GOT3 (cell line): ENCODE data around the gene ZBTB17.
A peak's percentile ranks its signal among the peaks of the same experiment; 100 is the strongest.
"Not testable (repeated sequence)": the region's sequence is repeated elsewhere in the genome, so short reads cannot be mapped to it uniquely, and the experiment has no call there.

Experiments used
- DNase-seq: peaks from one replicate; lab custom pipeline; 2025; ENCODE audit warnings: mixed read lengths; lab: John Stamatoyannopoulos, UW

The ZBTB17 gene

GRCh38 chr1:15975805-15976680 lies at the start of gene ZBTB17:
Gene ZBTB17 (minus strand): TSS chr1:15976101. CDS start chr1:15948495, 27,606 bp downstream.
- peak; percentile 74 for DNase-seq

GRCh38 chr1:16023050-16023653 lies 47.3 kb upstream of the ZBTB17 start:
- no peak for DNase-seq

- no peak for DNase-seq
Observed at GRCh38 chr1:16022393-16022792, 46.5 kb upstream of the ZBTB17 start.

GRCh38 chr1:16021681-16022080 lies 45.8 kb upstream of the ZBTB17 start, which contains the start of gene CLCNKA:
Gene CLCNKA (plus strand): TSS chr1:16022036. CDS start chr1:16022620, 584 bp downstream.
- DNase-seq = no peak

GRCh38 chr1:16020878-16021277 lies 45.0 kb upstream of the ZBTB17 start:
- not testable (repeated sequence) for DNase-seq

- DNase-seq = no peak
Observed at GRCh38 chr1:16020325-16020724, 44.4 kb upstream of the ZBTB17 start.

GRCh38 chr1:16019644-16020277 lies 43.9 kb upstream of the ZBTB17 start:
- DNase-seq = no peak

- no peak for DNase-seq
Observed at GRCh38 chr1:16018749-16019643, 43.1 kb upstream of the ZBTB17 start.

- no peak for DNase-seq
Observed at GRCh38 chr1:16018308-16018707, 42.4 kb upstream of the ZBTB17 start.

GRCh38 chr1:16017461-16018303 lies 41.8 kb upstream of the ZBTB17 start, which contains the start of gene HSPB7:
Gene HSPB7 (minus strand): TSS chr1:16018043. CDS start chr1:16017963, 80 bp downstream.
- DNase-seq = peak; percentile 37

GRCh38 chr1:16017076-16017460 lies 41.2 kb upstream of the ZBTB17 start:
- no peak for DNase-seq

GRCh38 chr1:16015960-16016901 lies 40.3 kb upstream of the ZBTB17 start:
- DNase-seq = no peak

GRCh38 chr1:16015491-16015890 lies 39.6 kb upstream of the ZBTB17 start:
- DNase-seq = no peak

- DNase-seq = no peak
Observed at GRCh38 chr1:16014509-16015482, 38.9 kb upstream of the ZBTB17 start.

GRCh38 chr1:16013908-16014258 lies 38.0 kb upstream of the ZBTB17 start:
- no peak for DNase-seq

GRCh38 chr1:16013220-16013907 lies 37.5 kb upstream of the ZBTB17 start:
- DNase-seq = no peak

GRCh38 chr1:16012590-16013219 lies 36.8 kb upstream of the ZBTB17 start:
- no peak for DNase-seq
